ENCODE measurements around the gene GLYATL3. TPM values are rescaled to one million over a fixed set of nuclear protein-coding genes. Genes with fewer than 3 reads are reported as not detected.

GLYATL3 gene
- total and polyA plus RNA-seq, 2 of the 4 experiments (the other 2 are of a cell fraction): not detected

- Histone ChIP-seq H2BK5ac (ENCODE audit: low read depth, low read length, poor library complexity, severe bottlenecking) (no peak overlapping the region), H2BK20ac (ENCODE audit: low read depth, low read length) (no peak overlapping the region), H3K14ac (replicated peaks; ENCODE audit: low read depth, low read length) (no peak overlapping the region), H3K9me3 (ENCODE audit: control insufficient read depth, insufficient read depth, low read length) (no peaks in the 10 kb centered on the region), H3K79me1 (ENCODE audit: low read depth in 1 of 2, low read length in 2 of 2) (no peaks in the 10 kb centered on the region), H4K8ac (ENCODE audit: low read depth in 2 of 2, low read length in 2 of 2) (no peak overlapping the region), H3K23ac (ENCODE audit: low read depth, low read length) (no peak overlapping the region), H3K4me3 (ENCODE audit: insufficient read depth, low read depth, low read length) (no peak overlapping the region), H3K36me3 (ENCODE audit: control insufficient read depth, insufficient read depth, low read length) (no peaks in the 10 kb centered on the region), H2BK15ac (ENCODE audit: low read depth, low read length) (no peak overlapping the region), H2BK120ac (ENCODE audit: low read depth, low read length) (no peak overlapping the region), H3K9ac (ENCODE audit: low read depth, low read length) (no peak overlapping the region), H2AK5ac (ENCODE audit: low read depth, low read length) (no peak overlapping the region), H3K4me1 (ENCODE audit: control insufficient read depth, insufficient read depth, low read length) (no peaks in the 10 kb centered on the region), H3K18ac (ENCODE audit: low read depth, low read length) (no peak overlapping the region), H4K20me1 (ENCODE audit: insufficient read depth, low read length) (no peaks in the 10 kb centered on the region), H2AFZ (replicated peaks; ENCODE audit: low read length, poor library complexity) (no peak overlapping the region), H3K4ac (ENCODE audit: low read depth, low read length) (no peak overlapping the region), H3K4me2 (ENCODE audit: low read depth, low read length) (no peak overlapping the region), H3K56ac (ENCODE audit: extremely low read depth, insufficient read depth, low read length) (no peak overlapping the region), H3K27ac (ENCODE audit: insufficient read depth, low read length) (no peak overlapping the region), H4K5ac (ENCODE audit: low read depth, low read length) (no peak overlapping the region), H2AK9ac (replicated peaks; ENCODE audit: low read depth, low read length, poor library complexity) (no peak overlapping the region), H3K27me3 (ENCODE audit: control insufficient read depth, insufficient read depth, low read length) (no peaks in the 10 kb centered on the region), H3K9me1 (ENCODE audit: insufficient read depth, low read length) (no peaks in the 10 kb centered on the region), H4K91ac (ENCODE audit: insufficient read depth, low read depth, low read length) (no peak overlapping the region)
- no peak for ATAC-seq (ENCODE audit: low read depth)
- DNase-seq: no peak
- dilution Hi-C loops (cut with HindIII; ENCODE audit: low sequenced_read_pairs, unreplicated experiment): no loop called here
- POLR2A ChIA-PET (ENCODE audit: unreplicated experiment): no interaction called here
- BruUV-seq (replicated peaks): no TSS peak
- TF ChIP-seq, protein P1, sequence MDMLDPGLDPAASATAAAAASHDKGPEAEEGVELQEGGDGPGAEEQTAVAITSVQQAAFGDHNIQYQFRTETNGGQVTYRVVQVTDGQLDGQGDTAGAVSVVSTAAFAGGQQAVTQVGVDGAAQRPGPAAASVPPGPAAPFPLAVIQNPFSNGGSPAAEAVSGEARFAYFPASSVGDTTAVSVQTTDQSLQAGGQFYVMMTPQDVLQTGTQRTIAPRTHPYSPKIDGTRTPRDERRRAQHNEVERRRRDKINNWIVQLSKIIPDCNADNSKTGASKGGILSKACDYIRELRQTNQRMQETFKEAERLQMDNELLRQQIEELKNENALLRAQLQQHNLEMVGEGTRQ (IDR thresholded peaks at IDR 0.05; ENCODE audit: low read depth, low read length): no peak
- TF ChIP-seq POLR2A (IDR thresholded peaks at IDR 0.05; ENCODE audit: low read depth, low read length) (no peak), RFX5 (IDR thresholded peaks at IDR 0.05; ENCODE audit: low read depth, low read length) (no peak)
- CTCF ChIA-PET: no interaction called here
- in situ Hi-C loops (cut with MboI; ENCODE audit: low sequenced_read_pairs): loop anchor here (10.0 kb wide), 1 partner anchor 82 kb away; no protein-coding TSS in a partner anchor
- 66% methylated on average over 2 of the region's 7 CpGs; no CpG with 5 or more reads in 1 of the 2 experiments for WGBS, 2 experiments (ENCODE audit: extremely low coverage in 2 of 2, insufficient read length in 1 of 2)
- intact Hi-C loops (cut with micrococcal nuclease): no loop called here
These were observed 23.2 kb downstream of the GLYATL3 start for GRCh38 chr6:49522710-49523593.

Data from IMR-90 (cell line).